Brain microvascular endothelial cell (primary cell): ENCODE data around the gene GPAM.

Source experiments
- DNase-seq: peaks from one replicate; pipeline ENCODE4 v3.0.0-alpha.2; 2020
- H3K27ac ChIP-seq: fragments of 250-450 bp; sonication (Bioruptor Pico); 2 replicates; pipeline ENCODE4 v1.5.1; 2020; ENCODE audit warnings: mild to moderate bottlenecking, moderate library complexity
- H3K27me3 ChIP-seq: fragments of 250-450 bp; sonication (Bioruptor Pico); replicated peaks from 2 replicates; pipeline ENCODE4 v1.5.1; 2020; ENCODE audit warnings: mild to moderate bottlenecking
- H3K36me3 ChIP-seq: fragments of 250-450 bp; sonication (Bioruptor Pico); replicated peaks from 2 replicates; pipeline ENCODE4 v1.5.1; 2020; ENCODE audit warnings: mild to moderate bottlenecking
- H3K4me3 ChIP-seq: 2 replicates; pipeline ENCODE4 v1.5.1; 2011; ENCODE audit warnings: low read depth, mild to moderate bottlenecking, control low read depth, low read length, moderate library complexity
- CTCF ChIP-seq: IDR thresholded peaks from 2 replicates; pipeline ENCODE4 v1.5.1; 2011; ENCODE audit warnings: low read depth, mild to moderate bottlenecking, moderate library complexity, low read length, control low read depth, inconsistent platforms; ENCODE audit errors: missing control alignments
- in situ Hi-C: cut with HindIII; loops from 2 replicates; pipeline ENCODE4 v1.10.0; 2017; ENCODE audit warnings: low sequenced_read_pairs, low pct_ligation_motif_present

GPAM gene

DNA sequence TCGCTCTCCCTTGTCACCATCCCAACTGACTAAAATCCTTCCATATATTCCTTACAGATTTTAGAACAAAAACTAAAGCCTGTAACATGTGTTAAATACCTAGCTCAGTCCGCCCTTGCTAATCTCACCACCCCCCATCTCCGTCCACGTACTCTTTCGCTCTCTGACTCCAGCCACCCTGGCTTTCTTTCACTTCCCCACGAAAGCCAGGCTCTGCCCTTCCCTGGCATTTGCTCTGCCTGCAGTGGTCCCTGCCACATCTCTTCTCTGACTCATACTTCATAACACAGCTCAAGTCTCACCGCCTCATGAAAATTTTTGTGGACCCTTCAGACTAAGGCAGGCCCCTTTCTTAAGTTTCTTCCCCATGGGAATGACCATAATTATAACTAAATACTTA is 11.7 kb upstream of the GPAM start:
- no peaks in the 10 kb centered on the region for H3K27me3 ChIP-seq
- no peak overlapping the region for H3K27ac ChIP-seq
- H3K36me3 ChIP-seq, result no peaks in the 10 kb centered on the region
- no peak for DNase-seq
- H3K4me3 ChIP-seq, result no peak overlapping the region
- no peak for TF ChIP-seq CTCF
- in situ Hi-C loops, result no loop called here

- no peak for DNase-seq
- Histone ChIP-seq H3K27me3 (no peaks in the 10 kb centered on the region), H3K4me3 (no peak overlapping the region), H3K36me3 (no peaks in the 10 kb centered on the region), H3K27ac (no peak overlapping the region)
- no peak for TF ChIP-seq CTCF
- in situ Hi-C loops, result no loop called here
Observed at GRCh38 chr10:112191791-112192190, 8.2 kb upstream of the GPAM start.

- TF ChIP-seq CTCF, result no peak
- in situ Hi-C loops, result no loop called here
Observed at GRCh38 chr10:112191041-112191590, 7.6 kb upstream of the GPAM start.

GRCh38 chr10:112189465-112189864 is 5.9 kb upstream of the GPAM start:
- Histone ChIP-seq H3K36me3 (no peaks in the 10 kb centered on the region), H3K4me3 (no peak overlapping the region), H3K27me3 (no peaks in the 10 kb centered on the region), H3K27ac (no peak overlapping the region)
- in situ Hi-C loops, result no loop called here
- TF ChIP-seq CTCF, result no peak
- no peak for DNase-seq

More at GRCh38 chr10:112191041-112191590, 7.6 kb upstream of the GPAM start:
- Histone ChIP-seq H3K4me3 (no peak overlapping the region), H3K36me3 (no peaks in the 10 kb centered on the region), H3K27ac (no peak overlapping the region), H3K27me3 (no peaks in the 10 kb centered on the region)
- no peak for DNase-seq

DNA sequence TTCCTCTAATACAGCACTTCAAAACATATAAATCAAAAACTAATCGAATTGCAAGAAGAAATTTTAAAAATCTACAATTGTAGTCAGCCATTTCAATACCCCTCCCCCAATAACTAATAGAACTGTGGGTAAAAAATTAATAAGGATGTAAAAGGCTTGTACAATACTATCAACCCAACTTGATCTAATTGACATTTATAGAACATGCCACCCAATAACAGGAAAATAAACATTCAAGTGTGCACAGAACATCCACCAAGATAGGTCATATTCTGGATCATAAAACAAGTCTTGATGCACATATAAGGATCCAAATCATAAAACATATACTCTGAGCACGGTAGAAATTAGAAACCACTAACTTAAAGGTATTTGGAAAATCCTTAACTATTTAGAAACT is 4.0 kb upstream of the GPAM start:
- DNase-seq, result no peak
- no peak for TF ChIP-seq CTCF
- Histone ChIP-seq H3K4me3 (no peak overlapping the region), H3K27ac (no peak overlapping the region), H3K27me3 (no peaks in the 10 kb centered on the region), H3K36me3 (no peaks in the 10 kb centered on the region)
- in situ Hi-C loops, result no loop called here

- no peak for TF ChIP-seq CTCF
- in situ Hi-C loops, result no loop called here
- H3K36me3 ChIP-seq, result no peaks in the 10 kb centered on the region
- no peak overlapping the region for H3K27ac ChIP-seq
- DNase-seq, result no peak
- H3K27me3 ChIP-seq, result no peaks in the 10 kb centered on the region
- no peak overlapping the region for H3K4me3 ChIP-seq
Observed at GRCh38 chr10:112185959-112186358, 2.4 kb upstream of the GPAM start.
